HG02870 (cell line): Measurements from ENCODE around the gene PABPC1L2B.
"Not testable (repeated sequence)": the region's sequence is repeated elsewhere in the genome, so short reads cannot be mapped to it uniquely, and the experiment has no call there.

Source experiments
- ATAC-seq: cut with Tn5 transposase; IDR thresholded peaks from one replicate; pipeline ENCODE4 v1.9.1; 2021; ENCODE audit warnings: mild to moderate bottlenecking, moderate library complexity; ENCODE audit not compliant: unreplicated experiment

The PABPC1L2B gene

GRCh38 chrX:73002733-73003132 lies at the start of gene PABPC1L2B:
TSS of gene PABPC1L2B (plus strand) at chrX:73002939. CDS start at chrX:73003643, 704 bp downstream.
- ATAC-seq = not testable (repeated sequence)

- ATAC-seq = not testable (repeated sequence)
These were observed 42.8 kb upstream of the PABPC1L2B start for GRCh38 chrX:72959971-72960370.

- not testable (repeated sequence) for ATAC-seq
These were observed 30.9 kb upstream of the PABPC1L2B start for GRCh38 chrX:72971859-72972258.

- ATAC-seq = not testable (repeated sequence)
These were observed 27.9 kb upstream of the PABPC1L2B start for GRCh38 chrX:72974885-72975284.

GRCh38 chrX:72980894-72981469 lies 21.8 kb upstream of the PABPC1L2B start:
- ATAC-seq = not testable (repeated sequence)

GRCh38 chrX:73004032-73004431 lies 1.3 kb downstream of the PABPC1L2B start:
- not testable (repeated sequence) for ATAC-seq

- no peak for ATAC-seq
These were observed 18.8 kb downstream of the PABPC1L2B start for GRCh38 chrX:73021361-73022092.

- not testable (repeated sequence) for ATAC-seq
These were observed 19.3 kb downstream of the PABPC1L2B start for GRCh38 chrX:73022093-73022445.

GRCh38 chrX:73028876-73029275 lies 26.1 kb downstream of the PABPC1L2B start:
- ATAC-seq = no peak
